Thymus (tissue), 2 donors: ENCODE data around the gene HIC2. TPM values are rescaled to one million over a fixed set of nuclear protein-coding genes. Genes with fewer than 3 reads are reported as not detected.

Experiments
- polyA plus RNA-seq: library from polyadenylated mRNA; stranded (reverse); fragments of 200-250 nt; gene quantifications from one replicate; pipeline ENCODE4 v1.2.3, GENCODE V29; 2013
- total RNA-seq: library from RNA; stranded (reverse); fragments of 120-200 nt; gene quantifications from one replicate; pipeline ENCODE4 v1.2.4, GENCODE V29; 2013
- donor health status: healthy.

Gene HIC2
- total and polyA plus RNA-seq, 2 donors = 2.8 to 3.2 TPM

Other genes with a start within 250 kb of the HIC2 start
- gene RIMBP3B, start 33.6 kb upstream of the HIC2 start, total RNA-seq = 0.85 TPM
- 0.68 TPM for gene RIMBP3B, start 33.6 kb upstream of the HIC2 start, polyA plus RNA-seq
- 1.2 TPM for gene TMEM191C, start 50.0 kb downstream of the HIC2 start, total RNA-seq
- gene TMEM191C, start 50.0 kb downstream of the HIC2 start, polyA plus RNA-seq = 5.1 TPM
- gene RIMBP3C, start 134.1 kb downstream of the HIC2 start, total RNA-seq = 1.3 TPM
- 0.34 TPM for gene RIMBP3C, start 134.1 kb downstream of the HIC2 start, polyA plus RNA-seq
- 39.4 TPM for gene UBE2L3, start 150.3 kb downstream of the HIC2 start, total RNA-seq
- gene UBE2L3, start 150.3 kb downstream of the HIC2 start, polyA plus RNA-seq = 50.1 TPM
- 24.2 TPM for gene YDJC, start 212.7 kb downstream of the HIC2 start, total RNA-seq
- gene YDJC, start 212.7 kb downstream of the HIC2 start, polyA plus RNA-seq = 32.3 TPM
- 0.09 TPM for gene CCDC116, start 215.4 kb downstream of the HIC2 start, total RNA-seq
- 1.0 TPM for gene CCDC116, start 215.4 kb downstream of the HIC2 start, polyA plus RNA-seq
- gene SDF2L1, start 224.9 kb downstream of the HIC2 start, total RNA-seq = 21.7 TPM
- 22.8 TPM for gene SDF2L1, start 224.9 kb downstream of the HIC2 start, polyA plus RNA-seq
- gene PPIL2, start 248.6 kb downstream of the HIC2 start, total RNA-seq = 20.9 TPM
- 48.1 TPM for gene PPIL2, start 248.6 kb downstream of the HIC2 start, polyA plus RNA-seq